CD8-positive, alpha-beta memory T cell (primary cell): ENCODE results near the gene POU2AF1. TPM values are rescaled to one million over a fixed set of nuclear protein-coding genes. Genes with fewer than 3 reads are reported as not detected.
"Not testable (repeated sequence)": the region's sequence is repeated elsewhere in the genome, so short reads cannot be mapped to it uniquely, and the experiment has no call there.

Experiments
- CTCF ChIA-PET: fragments of 350-600 bp; sonication (Branson Sonifier 250); formaldehyde crosslinking; loops from one replicate; lab custom pipeline; 2021; ENCODE audit warnings: antibody characterized with exemption; lab: Charles Lee
- POLR2A ChIA-PET: fragments of 350-600 bp; sonication (Branson Sonifier 250); formaldehyde crosslinking; loops from one replicate; lab custom pipeline; 2021; ENCODE audit warnings: antibody characterized with exemption; lab: Charles Lee
- DNase-seq, 5 donors: peaks; one replicate each; pipeline versions ENCODE4 v3.0.0 to v3.0.0-alpha.2; 2020 to 2022; ENCODE audit warnings: mixed read lengths in 1 of 5
- H3K27ac ChIP-seq: one replicate; pipeline ENCODE4 v1.7.0; 2013; ENCODE audit warnings: low read depth, mild to moderate bottlenecking, low read length, moderate library complexity
- H3K27me3 ChIP-seq: 2 replicates; pipeline ENCODE4 v1.7.0; 2013; ENCODE audit warnings: low read length, mild to moderate bottlenecking; ENCODE audit not compliant: insufficient read depth, poor library complexity, severe bottlenecking
- H3K36me3 ChIP-seq: 2 replicates; pipeline ENCODE4 v1.7.0; 2013; ENCODE audit warnings: mild to moderate bottlenecking, low read length, moderate library complexity; ENCODE audit not compliant: insufficient read depth
- H3K4me1 ChIP-seq: 2 replicates; pipeline ENCODE4 v1.7.0; 2013; ENCODE audit warnings: mild to moderate bottlenecking, low read length, moderate library complexity; ENCODE audit not compliant: insufficient read depth
- H3K4me3 ChIP-seq: 2 replicates; pipeline ENCODE4 v1.7.0; 2013; ENCODE audit warnings: mild to moderate bottlenecking, low read length
- H3K9me3 ChIP-seq: 2 replicates; pipeline ENCODE4 v1.7.0; 2013; ENCODE audit warnings: mild to moderate bottlenecking, low read length
- H3K27ac Mint-ChIP-seq, 8 donors: one replicate each; pipeline ENCODE4 v1.8.0; 2020 to 2021; ENCODE audit warnings: mixed read lengths in 8 of 8, mild to moderate bottlenecking in 6 of 8, inconsistent platforms in 3 of 8, moderate library complexity in 3 of 8
- H3K27me3 Mint-ChIP-seq, 2 donors: one replicate each; pipeline ENCODE4 v1.8.0; 2020 to 2021; ENCODE audit warnings: mixed read lengths in 2 of 2, mild to moderate bottlenecking in 1 of 2, moderate library complexity in 1 of 2
- H3K36me3 Mint-ChIP-seq, 3 donors: one replicate each; pipeline ENCODE4 v1.8.0; 2020 to 2021; ENCODE audit warnings: mixed read lengths in 3 of 3, inconsistent platforms in 1 of 3, mild to moderate bottlenecking in 1 of 3
- H3K4me1 Mint-ChIP-seq, 3 donors: one replicate each; pipeline ENCODE4 v1.8.0; 2020 to 2021; ENCODE audit warnings: mixed read lengths in 3 of 3, inconsistent platforms in 1 of 3, mild to moderate bottlenecking in 1 of 3
- H3K4me3 Mint-ChIP-seq, 7 donors: one replicate each; pipeline ENCODE4 v1.8.0; 2020 to 2021; ENCODE audit warnings: mixed read lengths in 7 of 7, mild to moderate bottlenecking in 6 of 7, moderate library complexity in 4 of 7, inconsistent platforms in 2 of 7
- H3K9me3 Mint-ChIP-seq, 5 donors: one replicate each; pipeline ENCODE4 v1.8.0; 2020 to 2022; ENCODE audit warnings: mixed read lengths in 5 of 5, mild to moderate bottlenecking in 3 of 5, moderate library complexity in 2 of 5, inconsistent platforms in 1 of 5
- polyA plus RNA-seq: library from polyadenylated mRNA; unstranded; fragments of 300-500 nt; fragmentation: Illumina TruSeq; gene quantifications from one replicate; pipeline ENCODE4 v1.2.3, GENCODE V29; 2021
- total RNA-seq, 2 experiments: library from RNA; stranded (reverse); gene quantifications; one replicate each; pipeline ENCODE4 v1.2.3, GENCODE V29; 2021

Gene POU2AF1
- total and polyA plus RNA-seq, 3 experiments from 2014 or later = 1.5 to 2.3 TPM; not detected in 1

GRCh38 chr11:111406589-111406988 lies 27.5 kb upstream of the POU2AF1 start:
- Histone ChIP-seq H3K27me3 (no peaks in the 10 kb centered on the region), H3K27ac (no peak overlapping the region), H3K9me3 (no peaks in the 10 kb centered on the region), H3K4me3 (no peak overlapping the region), H3K36me3 (no peaks in the 10 kb centered on the region), H3K4me1 (no peaks in the 10 kb centered on the region)
- Mint-ChIP-seq H3K9me3 (peaks cover 0 to 3% (median 0%) of the 10 kb centered on the region in 5 donors), H3K27me3 (peaks cover 3 to 5% of the 10 kb centered on the region in 2 donors), H3K4me1 (no peaks in the 10 kb centered on the region), H3K27ac (no peak overlapping the region), H3K36me3 (no peaks in the 10 kb centered on the region), H3K4me3 (no peak overlapping the region)
- POLR2A ChIA-PET = no interaction called here
- CTCF ChIA-PET = no interaction called here
- no peak for DNase-seq

- Mint-ChIP-seq H3K9me3 (peaks cover 0 to 3% (median 0%) of the 10 kb centered on the region in 5 donors), H3K27ac (no peak overlapping the region), H3K36me3 (no peaks in the 10 kb centered on the region), H3K4me1 (no peaks in the 10 kb centered on the region), H3K4me3 (no peak overlapping the region), H3K27me3 (peaks cover 3 to 5% of the 10 kb centered on the region in 2 donors)
- no peak for DNase-seq
- H3K4me3 ChIP-seq = no peak overlapping the region
- ChIA-PET POLR2A (no interaction called here), CTCF (no interaction called here)
- H3K36me3 ChIP-seq = no peaks in the 10 kb centered on the region
- H3K27me3 ChIP-seq = no peaks in the 10 kb centered on the region
- no peak overlapping the region for H3K27ac ChIP-seq
- H3K9me3 ChIP-seq = no peaks in the 10 kb centered on the region
- no peaks in the 10 kb centered on the region for H3K4me1 ChIP-seq
These were observed 27.0 kb upstream of the POU2AF1 start for GRCh38 chr11:111406091-111406490.

GRCh38 chr11:111405551-111405950 lies 26.5 kb upstream of the POU2AF1 start:
- ChIA-PET POLR2A (no interaction called here), CTCF (no interaction called here)
- no peak overlapping the region for H3K27ac ChIP-seq
- no peaks in the 10 kb centered on the region for H3K27me3 ChIP-seq
- H3K27me3 Mint-ChIP-seq = peaks cover 5 to 6% of the 10 kb centered on the region in 2 donors
- no peaks in the 10 kb centered on the region for H3K36me3 ChIP-seq
- H3K9me3 Mint-ChIP-seq = peaks cover 0 to 3% (median 0%) of the 10 kb centered on the region in 5 donors
- no peaks in the 10 kb centered on the region for H3K9me3 ChIP-seq
- no peaks in the 10 kb centered on the region for H3K4me1 Mint-ChIP-seq
- H3K4me3 Mint-ChIP-seq = no peak overlapping the region
- no peaks in the 10 kb centered on the region for H3K36me3 Mint-ChIP-seq
- no peak overlapping the region for H3K4me3 ChIP-seq
- H3K27ac Mint-ChIP-seq = no peak overlapping the region
- DNase-seq = no peak
- no peaks in the 10 kb centered on the region for H3K4me1 ChIP-seq

- H3K4me3 ChIP-seq = no peak overlapping the region
- H3K36me3 ChIP-seq = no peaks in the 10 kb centered on the region
- CTCF ChIA-PET = no interaction called here
- Mint-ChIP-seq H3K9me3 (peaks cover 0 to 3% (median 0%) of the 10 kb centered on the region in 5 donors), H3K36me3 (no peaks in the 10 kb centered on the region), H3K4me3 (no peak overlapping the region), H3K27ac (no peak overlapping the region), H3K27me3 (peaks cover 3 to 19% of the 10 kb centered on the region in 2 donors), H3K4me1 (peaks cover 0 to 5% (median 0%) of the 10 kb centered on the region in 3 donors)
- DNase-seq = no peak
- POLR2A ChIA-PET = no interaction called here
- no peak overlapping the region for H3K27ac ChIP-seq
- no peaks in the 10 kb centered on the region for H3K4me1 ChIP-seq
- no peaks in the 10 kb centered on the region for H3K9me3 ChIP-seq
- H3K27me3 ChIP-seq = no peaks in the 10 kb centered on the region
These were observed 24.1 kb upstream of the POU2AF1 start for GRCh38 chr11:111403051-111403726.

- ChIA-PET CTCF (no interaction called here), POLR2A (no interaction called here)
- no peak overlapping the region for H3K4me3 ChIP-seq
- Mint-ChIP-seq H3K36me3 (no peaks in the 10 kb centered on the region), H3K27me3 (peaks cover 3 to 19% of the 10 kb centered on the region in 2 donors), H3K4me1 (peaks cover 0 to 5% (median 0%) of the 10 kb centered on the region in 3 donors), H3K4me3 (no peak overlapping the region), H3K9me3 (peaks cover 0 to 3% (median 0%) of the 10 kb centered on the region in 5 donors), H3K27ac (no peak overlapping the region)
- no peaks in the 10 kb centered on the region for H3K4me1 ChIP-seq
- H3K36me3 ChIP-seq = no peaks in the 10 kb centered on the region
- DNase-seq = no peak
- H3K27me3 ChIP-seq = no peaks in the 10 kb centered on the region
- no peaks in the 10 kb centered on the region for H3K9me3 ChIP-seq
- H3K27ac ChIP-seq = no peak overlapping the region
These were observed 23.3 kb upstream of the POU2AF1 start for GRCh38 chr11:111402411-111402810.

- H3K4me3 Mint-ChIP-seq, POLR2A ChIA-PET, CTCF ChIA-PET: not testable (repeated sequence)
These were observed 22.9 kb upstream of the POU2AF1 start for GRCh38 chr11:111401957-111402356.

GRCh38 chr11:111400595-111400994 lies 21.5 kb upstream of the POU2AF1 start:
- H3K4me3 Mint-ChIP-seq = no peak overlapping the region
- H3K27me3 Mint-ChIP-seq = peaks cover 4 to 19% of the 10 kb centered on the region in 2 donors
- no peaks in the 10 kb centered on the region for H3K4me1 ChIP-seq
- POLR2A ChIA-PET = no interaction called here
- no peaks in the 10 kb centered on the region for H3K36me3 ChIP-seq
- no peak overlapping the region for H3K27ac Mint-ChIP-seq
- no peaks in the 10 kb centered on the region for H3K9me3 ChIP-seq
- no peaks in the 10 kb centered on the region for H3K27me3 ChIP-seq
- peaks cover 0 to 5% (median 0%) of the 10 kb centered on the region in 3 donors for H3K4me1 Mint-ChIP-seq
- H3K36me3 Mint-ChIP-seq = no peaks in the 10 kb centered on the region
- no peak overlapping the region for H3K4me3 ChIP-seq
- CTCF ChIA-PET = no interaction called here
- no peak overlapping the region for H3K27ac ChIP-seq
- no peak for DNase-seq
- H3K9me3 Mint-ChIP-seq = peaks cover 0 to 3% (median 0%) of the 10 kb centered on the region in 5 donors

More at GRCh38 chr11:111401957-111402356, 22.9 kb upstream of the POU2AF1 start:
- H3K27me3 Mint-ChIP-seq = peaks cover 4 to 19% of the 10 kb centered on the region in 2 donors
- not testable (repeated sequence) for H3K27ac Mint-ChIP-seq, H3K36me3 Mint-ChIP-seq, H3K36me3 ChIP-seq, H3K4me3 ChIP-seq, H3K9me3 Mint-ChIP-seq, H3K9me3 ChIP-seq, DNase-seq, H3K27me3 ChIP-seq, H3K27ac ChIP-seq, H3K4me1 Mint-ChIP-seq, H3K4me1 ChIP-seq

- ChIA-PET CTCF (no interaction called here), POLR2A (no interaction called here)
- Mint-ChIP-seq H3K4me3 (no peak overlapping the region), H3K9me3 (peaks cover 0 to 3% (median 0%) of the 10 kb centered on the region in 5 donors), H3K36me3 (no peaks in the 10 kb centered on the region), H3K27ac (no peak overlapping the region), H3K4me1 (peaks cover 0 to 5% (median 0%) of the 10 kb centered on the region in 3 donors), H3K27me3 (peaks cover 4 to 16% of the 10 kb centered on the region in 2 donors)
- Histone ChIP-seq H3K4me3 (no peak overlapping the region), H3K36me3 (no peaks in the 10 kb centered on the region), H3K4me1 (no peaks in the 10 kb centered on the region), H3K27ac (no peak overlapping the region), H3K27me3 (no peaks in the 10 kb centered on the region), H3K9me3 (no peaks in the 10 kb centered on the region)
- DNase-seq = no peak
These were observed 20.3 kb upstream of the POU2AF1 start for GRCh38 chr11:111399187-111400031.
